Measurements from ENCODE around the gene AP1AR.
"Not testable (repeated sequence)": the region's sequence is repeated elsewhere in the genome, so short reads cannot be mapped to it uniquely, and the experiment has no call there.

AP1AR gene

DNA sequence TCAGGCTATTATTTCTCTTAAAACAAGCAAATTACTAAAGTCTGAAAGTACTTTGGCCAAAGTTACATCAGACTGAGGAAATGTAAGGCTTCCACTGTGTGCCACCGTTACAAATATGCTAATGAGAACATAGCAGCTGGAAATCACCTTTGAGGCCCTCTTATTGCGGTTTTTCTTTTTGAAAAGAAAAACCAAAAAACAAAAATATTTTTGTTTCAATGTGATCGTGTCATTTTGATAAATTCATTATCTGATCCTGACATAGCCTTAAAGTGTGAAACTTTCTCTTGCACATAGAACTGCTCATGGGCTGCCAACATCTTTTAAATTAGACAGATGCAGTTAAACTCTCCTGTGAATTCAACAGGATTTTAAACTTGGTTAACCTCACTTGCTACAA is 56.9 kb downstream of the AP1AR start:
- H3K27ac ChIP-seq, result no peak overlapping the region

DNA sequence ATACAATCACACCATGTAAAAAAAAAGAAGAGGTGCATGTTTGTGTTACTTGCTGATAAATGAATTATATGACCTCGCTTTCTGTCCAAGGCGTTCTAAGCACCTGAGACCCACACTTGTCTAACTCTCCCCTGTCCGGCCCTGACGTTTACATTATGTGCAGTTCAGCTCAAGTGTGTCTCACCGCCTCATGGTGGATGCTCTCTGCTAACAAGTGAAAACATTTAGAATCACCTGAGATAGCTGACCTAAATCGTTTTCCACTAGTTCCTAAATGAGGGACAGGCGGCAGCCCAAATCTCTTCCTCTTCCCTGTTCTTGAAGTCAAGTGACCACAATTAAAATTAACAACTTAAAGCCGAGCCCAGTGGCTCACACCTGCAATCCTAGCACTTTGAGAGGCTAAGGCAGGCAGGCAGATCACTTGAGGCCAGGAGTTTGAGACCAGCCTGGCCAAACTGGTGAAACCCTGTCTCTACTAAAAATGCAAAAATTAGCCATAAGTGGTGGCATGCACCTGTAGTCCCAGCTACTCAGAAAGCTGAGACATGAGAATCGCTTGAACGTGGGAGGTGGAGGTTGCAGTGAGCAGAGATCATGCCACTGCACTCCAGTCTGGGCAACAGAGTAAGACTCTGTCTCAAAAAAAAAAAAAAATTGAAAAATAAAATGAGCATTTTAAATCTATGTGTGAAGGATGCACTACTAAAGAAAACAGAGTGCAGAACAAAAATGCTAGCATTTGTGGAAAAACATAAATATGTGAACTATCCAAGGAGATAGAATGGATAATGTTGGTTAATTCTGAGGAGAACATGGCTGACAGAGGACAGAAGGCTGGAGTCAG is 58.0 kb downstream of the AP1AR start:
- no peak overlapping the region for H3K27ac ChIP-seq
- no peak for TF ChIP-seq ZFX (IDR thresholded peaks at IDR 0.05; ENCODE audit: borderline replicate concordance)
- TF ChIP-seq, protein P1, sequence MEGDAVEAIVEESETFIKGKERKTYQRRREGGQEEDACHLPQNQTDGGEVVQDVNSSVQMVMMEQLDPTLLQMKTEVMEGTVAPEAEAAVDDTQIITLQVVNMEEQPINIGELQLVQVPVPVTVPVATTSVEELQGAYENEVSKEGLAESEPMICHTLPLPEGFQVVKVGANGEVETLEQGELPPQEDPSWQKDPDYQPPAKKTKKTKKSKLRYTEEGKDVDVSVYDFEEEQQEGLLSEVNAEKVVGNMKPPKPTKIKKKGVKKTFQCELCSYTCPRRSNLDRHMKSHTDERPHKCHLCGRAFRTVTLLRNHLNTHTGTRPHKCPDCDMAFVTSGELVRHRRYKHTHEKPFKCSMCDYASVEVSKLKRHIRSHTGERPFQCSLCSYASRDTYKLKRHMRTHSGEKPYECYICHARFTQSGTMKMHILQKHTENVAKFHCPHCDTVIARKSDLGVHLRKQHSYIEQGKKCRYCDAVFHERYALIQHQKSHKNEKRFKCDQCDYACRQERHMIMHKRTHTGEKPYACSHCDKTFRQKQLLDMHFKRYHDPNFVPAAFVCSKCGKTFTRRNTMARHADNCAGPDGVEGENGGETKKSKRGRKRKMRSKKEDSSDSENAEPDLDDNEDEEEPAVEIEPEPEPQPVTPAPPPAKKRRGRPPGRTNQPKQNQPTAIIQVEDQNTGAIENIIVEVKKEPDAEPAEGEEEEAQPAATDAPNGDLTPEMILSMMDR (IDR thresholded peaks at IDR 0.05), result no peak

More for the DNA sequence above, 56.9 kb downstream of the AP1AR start:
- TF ChIP-seq ZFX (IDR thresholded peaks at IDR 0.05; ENCODE audit: borderline replicate concordance), result no peak
- TF ChIP-seq, protein P1 (IDR thresholded peaks at IDR 0.05), result no peak

DNA sequence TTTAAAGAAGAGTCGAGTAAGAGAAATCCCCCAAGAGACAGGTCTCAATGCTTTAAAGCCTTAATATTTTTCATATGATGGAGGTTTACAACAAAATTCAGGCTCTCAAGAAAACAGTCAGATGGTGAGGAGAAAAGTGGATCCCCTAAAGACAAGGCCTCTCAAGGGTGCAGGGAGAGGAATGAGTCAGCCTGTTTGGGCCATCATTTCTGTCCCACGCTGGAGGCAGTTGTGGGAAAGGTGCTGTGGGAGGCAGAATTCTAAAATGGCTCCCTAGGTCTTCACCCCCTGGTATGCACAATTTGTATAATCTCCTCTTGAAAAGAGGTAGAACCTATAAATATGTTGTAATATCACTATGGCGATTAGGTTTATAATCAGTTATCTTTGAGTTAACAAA is 58.8 kb downstream of the AP1AR start:
- TF ChIP-seq, protein P1 (IDR thresholded peaks at IDR 0.05), result no peak
- TF ChIP-seq ZFX (IDR thresholded peaks at IDR 0.05; ENCODE audit: borderline replicate concordance), result no peak
- H3K27ac ChIP-seq, result no peak overlapping the region

DNA sequence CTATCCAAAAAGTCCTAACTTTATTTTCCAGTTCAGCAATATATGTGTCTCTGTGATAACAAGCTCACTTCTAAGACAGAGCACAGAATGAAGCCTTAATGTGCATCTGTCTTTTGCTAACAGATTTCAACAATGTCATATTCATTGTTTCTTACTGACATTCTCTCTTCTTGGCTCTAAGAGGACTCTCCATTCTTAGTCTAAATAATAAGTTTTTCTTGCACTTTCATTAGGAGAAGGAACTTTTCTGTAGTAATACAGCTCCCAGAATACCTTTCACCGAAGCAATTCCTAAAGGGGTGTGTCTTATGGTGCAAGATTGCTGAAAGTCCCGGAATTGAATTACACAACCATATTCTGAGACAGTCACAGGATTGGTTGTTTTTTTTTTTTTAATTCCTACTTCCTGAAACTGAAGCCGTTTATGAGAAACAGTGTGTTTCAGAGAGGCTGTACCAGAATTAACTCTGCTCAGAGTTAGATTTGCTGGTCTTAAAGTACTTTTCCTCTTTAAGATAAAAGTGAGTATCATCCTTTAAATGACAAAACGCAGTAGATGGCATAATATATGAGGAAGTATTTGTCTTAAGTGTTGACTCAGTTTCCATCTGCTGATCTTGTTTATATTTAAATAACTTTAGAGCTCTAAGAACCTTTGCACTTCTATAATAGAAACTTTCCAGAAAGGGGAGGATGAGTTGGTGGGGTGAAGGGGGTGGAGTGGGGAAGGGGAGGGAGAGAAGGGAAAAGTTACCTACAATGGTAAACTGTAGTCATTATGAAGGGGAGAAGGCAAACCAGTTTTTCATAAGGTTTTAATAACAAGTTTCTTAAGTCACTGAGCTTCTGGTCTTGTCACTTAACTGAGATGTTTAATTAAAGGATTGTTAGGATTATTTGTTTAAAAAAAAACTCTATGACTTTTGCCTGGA is 65.6 kb downstream of the AP1AR start, which contains the start of gene ALPK1:
Gene ALPK1, plus strand, starts transcription at position 421 of the 932 bp plus-strand sequence.
- H3K27ac ChIP-seq, result peak within 1 kb of the TSS; percentile 73
- no peak for TF ChIP-seq ZFX (IDR thresholded peaks at IDR 0.05; ENCODE audit: borderline replicate concordance)
- TF ChIP-seq, protein P1 (IDR thresholded peaks at IDR 0.05), result no peak

DNA sequence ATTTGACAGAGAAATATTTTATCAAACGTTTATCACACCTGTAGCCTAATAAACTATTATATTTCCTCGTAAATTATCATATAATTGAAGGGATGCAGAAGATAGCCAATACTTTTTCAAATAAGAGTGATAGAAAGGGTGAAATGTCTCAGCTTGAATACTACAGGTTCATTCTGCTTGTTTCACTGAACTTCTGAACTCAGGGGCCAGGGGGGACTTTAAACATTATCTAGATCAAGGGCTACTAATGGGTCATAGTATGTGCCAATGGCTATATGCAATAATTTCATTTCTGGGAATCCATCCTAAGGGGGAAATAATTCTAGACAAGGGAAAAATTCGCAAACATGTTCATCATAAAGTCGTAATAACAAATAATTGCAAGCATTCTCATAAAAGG is 68.1 kb downstream of the AP1AR start:
- TF ChIP-seq, protein P1 (IDR thresholded peaks at IDR 0.05), result no peak
- TF ChIP-seq ZFX (IDR thresholded peaks at IDR 0.05; ENCODE audit: borderline replicate concordance), result no peak
- H3K27ac ChIP-seq, result no peak overlapping the region

DNA sequence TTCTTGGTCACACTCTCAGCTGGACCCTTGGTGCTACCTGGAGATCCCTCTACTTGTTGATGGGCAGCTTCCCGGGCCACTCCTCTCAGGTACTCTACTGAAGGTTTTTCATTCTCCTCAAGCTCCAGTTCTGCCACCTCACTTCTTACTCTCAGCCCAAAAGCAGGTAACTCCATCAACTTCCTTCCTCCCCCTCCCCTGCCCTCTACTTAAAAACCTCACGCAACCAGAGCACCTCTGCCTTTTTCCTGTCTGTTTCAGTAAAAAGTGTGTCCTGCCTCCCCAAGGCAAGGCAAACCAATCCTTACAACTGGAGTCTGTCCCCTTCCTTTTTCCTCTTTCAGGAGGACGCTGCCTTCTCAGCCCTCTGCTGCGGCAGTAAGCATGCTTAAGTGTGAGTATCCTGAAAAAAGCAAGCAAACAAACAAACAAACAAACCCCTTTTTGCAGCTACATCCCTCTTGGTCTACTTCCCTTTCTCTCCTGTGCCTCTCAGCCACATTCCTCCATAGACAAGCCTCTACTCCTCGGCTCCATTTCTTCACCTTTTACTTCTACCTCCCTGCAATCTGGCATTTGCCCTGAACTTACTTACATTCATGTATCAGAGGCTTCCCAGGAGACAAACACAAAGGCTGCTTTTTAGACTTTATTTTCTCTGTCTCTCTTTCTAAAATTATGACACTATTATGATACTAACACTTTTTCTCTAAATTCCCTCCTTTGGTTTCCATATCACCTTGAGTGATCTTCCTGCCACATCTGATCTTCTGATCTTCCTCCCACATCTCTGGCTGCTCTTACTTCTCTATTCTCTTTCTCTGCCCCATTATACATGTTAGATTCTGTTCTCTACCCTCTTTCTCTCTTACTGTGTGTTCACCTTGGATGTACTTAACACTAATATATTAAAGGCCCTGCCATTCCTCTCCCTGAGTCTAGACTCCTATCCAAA is 71.0 kb downstream of the AP1AR start:
- no peak overlapping the region for H3K27ac ChIP-seq
- TF ChIP-seq, protein P1 (IDR thresholded peaks at IDR 0.05), result no peak
- TF ChIP-seq ZFX (IDR thresholded peaks at IDR 0.05; ENCODE audit: borderline replicate concordance), result no peak

DNA sequence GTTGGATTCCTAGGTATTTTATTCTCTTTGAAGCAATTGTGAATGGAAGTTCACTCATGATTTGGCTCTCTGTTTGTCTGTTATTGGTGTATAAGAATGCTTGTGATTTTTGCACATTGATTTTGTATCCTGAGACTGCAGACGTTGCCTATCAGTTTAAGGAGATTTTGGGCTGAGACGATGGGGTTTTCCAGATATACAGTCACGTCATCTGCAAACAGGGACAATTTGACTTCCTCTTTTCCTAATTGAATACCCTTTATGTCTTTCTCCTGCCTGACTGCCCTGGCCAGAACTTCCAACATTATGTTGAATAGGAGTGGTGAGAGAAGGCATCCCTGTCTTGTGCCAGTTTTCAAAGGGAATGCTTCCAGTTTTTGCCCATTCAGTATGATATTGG is 73.9 kb downstream of the AP1AR start:
- H3K27ac ChIP-seq, result not testable (repeated sequence)

DNA sequence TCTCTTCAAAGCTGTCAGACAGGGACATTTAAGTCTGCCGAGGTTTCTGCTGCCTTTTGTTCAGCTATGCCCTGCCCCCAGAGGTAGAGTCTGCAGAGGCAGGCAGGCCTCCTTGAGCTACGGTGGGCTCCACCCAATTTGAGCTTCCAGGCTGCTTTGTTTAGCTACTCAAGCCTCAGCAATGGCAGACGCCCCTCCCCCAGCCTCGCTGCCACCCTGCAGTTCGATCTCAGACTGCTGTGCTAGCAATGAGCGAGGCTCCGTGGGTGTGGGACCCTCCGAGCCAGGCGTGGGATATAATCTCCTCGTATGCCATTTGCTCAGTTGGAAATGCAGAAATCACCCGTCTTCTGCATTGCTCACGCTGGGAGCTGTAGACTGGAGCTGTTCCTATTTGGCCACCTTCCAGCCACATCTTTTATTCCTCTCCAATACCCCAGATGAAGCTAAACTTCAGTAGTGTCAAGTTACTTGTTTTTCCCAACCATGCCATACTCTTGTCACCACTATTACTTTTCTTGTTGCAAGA is 77.7 kb downstream of the AP1AR start:
- not testable (repeated sequence) for H3K27ac ChIP-seq

All from 22Rv1 (cell line).